Renal cortex interstitium (tissue), 11 donors: ENCODE data around the gene TFPI. TPM values are rescaled to one million over a fixed set of nuclear protein-coding genes. Genes with fewer than 3 reads are reported as not detected.
"Not testable (repeated sequence)": the region's sequence is repeated elsewhere in the genome, so short reads cannot be mapped to it uniquely, and the experiment has no call there.

Experiments
- DNase-seq, 11 donors: peaks; one replicate each; pipeline ENCODE4 v3.0.0-alpha.2; 2013; ENCODE audit warnings: low read depth in 9 of 11, low spot score in 4 of 11; ENCODE audit errors: extremely low read depth in 1 of 11
- polyA plus RNA-seq, 3 donors: library from polyadenylated mRNA; unstranded; fragments of 120-200 nt; gene quantifications; one replicate each; pipeline ENCODE4 v1.2.1, GENCODE V29; 2013; ENCODE audit not compliant: insufficient read length in 3 of 3

Gene TFPI
- polyA plus RNA-seq, 3 donors, result 32.9 to 41.6 (median 33.8) TPM

- not testable (repeated sequence) for DNase-seq
These were observed 39.9 kb downstream of the TFPI start for GRCh38 chr2:187514235-187514829.

- DNase-seq, result not testable (repeated sequence)
These were observed 40.6 kb downstream of the TFPI start for GRCh38 chr2:187513460-187514234.

- DNase-seq, result no peak
These were observed 42.6 kb downstream of the TFPI start for GRCh38 chr2:187511356-187512315.

DNA sequence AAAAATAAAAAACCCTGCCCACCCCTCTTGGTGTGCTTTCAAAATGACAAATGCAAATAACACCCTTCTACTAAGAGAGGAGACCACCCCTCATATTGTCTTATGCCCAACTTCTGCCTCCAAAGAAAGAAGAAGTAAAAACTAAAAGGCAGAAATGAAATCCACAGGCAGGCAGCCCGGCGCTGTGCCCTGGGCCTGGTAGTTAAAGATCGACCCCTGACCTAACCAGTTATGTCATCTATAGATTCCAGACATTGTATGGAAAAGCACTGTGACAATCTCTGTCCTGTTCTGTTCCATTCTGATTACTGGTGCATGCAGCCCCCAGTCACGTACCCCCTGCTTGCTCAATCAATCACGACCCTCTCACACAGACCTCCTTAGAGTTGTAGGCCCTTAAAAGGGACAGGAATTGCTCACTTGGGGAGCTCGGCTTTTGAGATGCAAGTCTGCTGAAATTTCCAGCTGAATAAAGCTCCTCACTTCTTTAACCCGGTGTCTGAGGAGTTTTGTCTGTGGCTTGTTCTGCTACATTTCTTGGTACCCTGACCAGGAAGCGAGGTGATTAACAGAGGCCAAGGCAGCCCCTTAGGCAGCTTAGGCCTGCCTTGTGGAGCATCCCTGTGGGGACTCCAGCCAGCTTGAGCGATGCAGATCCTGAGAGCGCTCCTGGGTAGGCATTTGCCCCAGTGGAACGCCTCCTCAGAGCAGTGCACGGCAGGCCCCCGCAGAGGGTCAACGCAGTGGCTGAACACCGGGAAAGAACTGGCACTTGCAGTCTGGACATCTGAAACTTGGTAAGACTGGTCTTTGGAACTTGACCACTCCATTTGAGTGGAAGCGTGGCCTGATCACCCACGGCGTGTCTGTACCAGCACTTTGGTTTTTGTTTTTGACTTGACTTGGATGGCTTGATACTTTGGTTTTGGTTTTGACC lies 43.5 kb downstream of the TFPI start:
- not testable (repeated sequence) for DNase-seq

DNA sequence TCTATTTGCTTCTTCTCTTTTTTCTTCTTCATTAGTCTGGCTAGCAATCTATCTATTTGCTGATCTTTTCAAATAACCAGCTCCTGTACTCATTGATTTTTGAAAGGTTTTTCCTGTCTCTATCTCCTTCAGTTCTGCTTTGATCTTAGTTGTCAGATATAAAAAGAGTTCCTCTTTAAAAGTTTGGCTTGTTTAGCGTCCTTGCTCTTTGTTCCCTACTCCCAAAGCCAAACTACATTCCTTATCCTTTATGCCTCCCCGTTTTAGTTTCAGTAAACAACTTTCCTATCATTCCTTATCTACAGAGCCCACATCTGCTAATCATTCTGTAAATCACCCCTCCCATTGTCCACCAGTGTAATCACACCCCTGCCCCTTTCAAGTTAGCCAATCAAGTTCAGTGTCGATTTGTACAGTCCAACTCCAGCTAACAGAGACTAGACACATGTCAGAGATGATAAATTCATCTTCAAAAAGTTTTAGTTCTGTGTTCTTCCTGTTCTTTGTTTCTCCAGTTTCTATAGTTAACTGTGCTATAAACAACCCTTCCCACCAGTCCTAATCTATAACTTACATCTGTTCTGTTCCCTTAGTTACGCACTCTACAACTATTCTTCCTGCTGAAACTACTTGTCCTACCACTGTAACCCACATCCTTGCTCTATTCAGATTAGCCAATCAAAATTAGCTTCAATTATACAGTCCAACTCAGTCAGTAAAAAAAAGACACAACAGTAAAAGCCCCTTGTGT lies 44.4 kb downstream of the TFPI start:
- no peak for DNase-seq

GRCh38 chr2:187506416-187506815 lies 47.8 kb downstream of the TFPI start:
- DNase-seq, result no peak

- DNase-seq, result no peak
These were observed 49.1 kb downstream of the TFPI start for GRCh38 chr2:187505065-187505672.

- no peak for DNase-seq
These were observed 49.8 kb downstream of the TFPI start for GRCh38 chr2:187504312-187504921.

DNA sequence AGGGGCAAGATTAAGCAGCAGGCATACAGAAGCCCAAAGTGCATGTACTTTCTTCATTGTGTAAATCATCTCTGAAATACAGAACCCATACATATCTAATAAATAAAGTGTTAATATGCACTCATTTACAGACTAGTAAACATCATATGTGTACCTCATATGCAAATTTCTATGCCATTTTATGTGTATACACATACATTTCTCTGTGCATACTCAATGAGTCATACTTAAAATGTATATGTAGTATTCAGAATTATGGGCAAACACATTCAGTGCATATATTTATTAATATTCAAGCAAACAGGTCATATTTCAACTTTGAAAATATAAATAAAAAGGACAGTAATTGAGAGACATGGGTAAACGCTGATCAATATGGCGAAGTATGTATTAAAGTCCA lies 50.5 kb downstream of the TFPI start:
- DNase-seq, result no peak

- no peak for DNase-seq
These were observed 51.8 kb downstream of the TFPI start for GRCh38 chr2:187502467-187502866.

GRCh38 chr2:187500585-187501359 lies 53.5 kb downstream of the TFPI start:
- DNase-seq, result no peak

- DNase-seq, result peak in 9 of 11 donors; percentile 13 to 48 (median 33)
These were observed 54.2 kb downstream of the TFPI start for GRCh38 chr2:187499941-187500532.

- no peak for DNase-seq
These were observed 56.3 kb downstream of the TFPI start for GRCh38 chr2:187497858-187498463.

DNA sequence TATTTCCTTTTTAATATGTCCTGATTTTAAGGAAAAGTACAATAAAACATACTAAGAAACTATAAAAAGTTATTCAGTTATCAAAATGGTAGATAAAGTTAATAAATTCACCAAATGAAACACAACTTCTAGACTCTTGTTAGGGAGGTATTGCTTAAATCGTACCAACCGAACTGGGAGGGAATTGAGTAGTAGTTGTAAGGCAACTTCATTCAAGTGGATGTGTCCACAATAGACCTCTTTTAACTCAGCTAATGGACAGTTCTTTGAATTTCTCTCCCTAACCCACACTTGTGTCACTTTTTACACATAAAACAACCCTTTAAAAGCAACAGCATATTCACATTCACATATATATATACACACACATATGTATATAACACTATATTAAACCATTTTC lies 57.1 kb downstream of the TFPI start:
- DNase-seq, result no peak

DNA sequence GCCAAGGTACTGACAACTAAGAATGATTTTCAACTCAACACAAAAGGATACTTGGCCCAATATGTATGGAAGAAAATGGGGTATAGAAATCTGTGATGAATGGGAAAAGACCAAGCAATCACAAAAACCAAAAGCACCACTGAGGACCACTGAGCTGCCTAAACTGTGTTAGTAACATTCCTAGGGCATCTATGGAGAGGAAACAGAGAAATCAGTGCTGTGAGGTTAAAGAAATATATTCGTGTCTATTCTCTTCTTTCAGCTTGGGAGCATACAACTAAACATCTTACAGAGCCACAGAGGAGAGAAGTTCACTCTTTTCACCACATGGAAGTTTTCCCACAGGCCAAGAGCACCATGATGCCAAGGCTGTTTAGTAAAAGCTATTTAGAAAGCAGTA lies 58.9 kb downstream of the TFPI start:
- DNase-seq, result no peak
